GM12878 (cell line): ENCODE measurements around the gene CLDN7. TPM values are rescaled to one million over a fixed set of nuclear protein-coding genes. Genes with fewer than 3 reads are reported as not detected.

Source experiments
- ATAC-seq: fragments of 200-7000 bp; cut with Tn5 transposase; 3 replicates; pipeline ENCODE4 v1.9.1; 2020; ENCODE audit warnings: mild to moderate bottlenecking, moderate library complexity
- BruUV-seq: library from RNA; stranded (reverse); fragments of 400-500 nt; replicated peaks from 2 replicates; lab custom pipeline; 2021; lab: Mats Ljungman, UMichigan
- CTCF ChIA-PET: fragments of 300-600 bp; sonication (Branson Sonifier 250); formaldehyde crosslinking; extraction: SDS; loops from one replicate; lab custom pipeline; 2021; ENCODE audit warnings: inconsistent platforms; lab: Yijun Ruan, JAX
- POLR2A ChIA-PET: fragments of 350-600 bp; formaldehyde crosslinking; extraction: SDS; loops from one replicate; lab custom pipeline; 2021; ENCODE audit warnings: inconsistent platforms; lab: Charles Lee
- RAD21 ChIA-PET: fragments of 300-600 bp; sonication (Branson Sonifier 250); formaldehyde crosslinking; loops from one replicate; lab custom pipeline; 2023; ENCODE audit warnings: antibody characterized with exemption; ENCODE audit not compliant: unreplicated experiment; lab: Charles Lee
- SMC1A ChIA-PET: fragments of 300-600 bp; sonication (Branson Sonifier 250); formaldehyde crosslinking; loops from one replicate; lab custom pipeline; 2023; ENCODE audit not compliant: unreplicated experiment, uncharacterized antibody; lab: Charles Lee
- DNase-seq: peaks from one replicate; pipeline ENCODE4 v3.0.0-alpha.2; 2011; ENCODE audit warnings: low read depth, low spot score
- FAIRE-seq: peaks from 3 replicates; lab custom pipeline; 2011; peaks lifted over from hg19 to GRCh38; lab: Jason Lieb, UNC
- H2AFZ ChIP-seq: 2 replicates; pipeline ENCODE4 v1.6.0; 2011; ENCODE audit warnings: low read depth, low read length, control low read depth; ENCODE audit not compliant: control insufficient read depth
- H3K27ac ChIP-seq: 2 replicates; pipeline ENCODE4 v1.5.1; 2011; ENCODE audit warnings: control low read depth; ENCODE audit not compliant: control insufficient read depth, insufficient read depth
- H3K27me3 ChIP-seq, 2 experiments: replicated peaks in 1 of 2; 2 replicates each; pipeline versions ENCODE4 v1.6.0 to v1.6.1; 2011; ENCODE audit warnings: low read length in 1 of 2; ENCODE audit not compliant: control insufficient read depth in 2 of 2, insufficient read depth in 2 of 2
- H3K36me3 ChIP-seq, 2 experiments: 2 replicates each; pipeline ENCODE4 v1.5.1; 2011; ENCODE audit warnings: low read length in 1 of 2; ENCODE audit not compliant: control insufficient read depth in 2 of 2, insufficient read depth in 2 of 2
- H3K4me1 ChIP-seq: 2 replicates; pipeline ENCODE4 v1.6.1; 2011; ENCODE audit warnings: mild to moderate bottlenecking, low read length, moderate library complexity, mixed read lengths; ENCODE audit not compliant: control insufficient read depth, insufficient read depth
- H3K4me2 ChIP-seq: 2 replicates; pipeline ENCODE4 v1.6.0; 2011; ENCODE audit warnings: control low read depth; ENCODE audit not compliant: control insufficient read depth, insufficient read depth
- H3K4me3 ChIP-seq: fragments of 200-600 bp; sonication (generic); 2 replicates; pipeline ENCODE4 v1.5.1; 2016
- H3K79me2 ChIP-seq: 2 replicates; pipeline ENCODE4 v1.6.0; 2011; ENCODE audit warnings: low read length; ENCODE audit not compliant: control insufficient read depth, insufficient read depth
- H3K9ac ChIP-seq: 2 replicates; pipeline ENCODE4 v1.8.0; 2011; ENCODE audit warnings: low read length, control low read depth, mixed read lengths; ENCODE audit not compliant: control insufficient read depth, insufficient read depth
- H3K9me3 ChIP-seq: replicated peaks from 3 replicates; pipeline ENCODE4 v1.5.1; 2011; ENCODE audit warnings: mild to moderate bottlenecking, low read length; ENCODE audit not compliant: control insufficient read depth, insufficient read depth
- H4K20me1 ChIP-seq: 2 replicates; pipeline ENCODE4 v1.6.0; 2011; ENCODE audit not compliant: control insufficient read depth, insufficient read depth
- BHLHE40 ChIP-seq, 2 experiments: fragments of 450-650 bp in 1 of 2; IDR thresholded peaks; 2 replicates each; pipeline ENCODE4 v1.6.1; 2011 to 2017; ENCODE audit warnings: low read depth in 2 of 2, borderline replicate concordance in 1 of 2, improper control_type of control experiment in 1 of 2, low read length in 1 of 2, mild to moderate bottlenecking in 1 of 2
- BMI1 ChIP-seq: fragments of 450-650 bp; IDR thresholded peaks from 2 replicates; pipeline ENCODE4 v1.6.1; 2016; ENCODE audit warnings: mild to moderate bottlenecking, moderate library complexity, borderline replicate concordance
- FOS ChIP-seq: IDR thresholded peaks from 3 replicates; pipeline ENCODE4 v1.6.1; 2011; ENCODE audit warnings: borderline replicate concordance; ENCODE audit not compliant: insufficient read length; ENCODE audit errors: extremely low read depth
- HDGF ChIP-seq: fragments of 450-650 bp; IDR thresholded peaks from 2 replicates; pipeline ENCODE4 v1.6.1; 2016; ENCODE audit warnings: antibody characterized with exemption
- IKZF2 ChIP-seq, 2 experiments: fragments of 450-650 bp; IDR thresholded peaks; 2 replicates each; pipeline ENCODE4 v1.6.1; 2017; ENCODE audit warnings: mild to moderate bottlenecking in 2 of 2, moderate library complexity in 2 of 2
- SIX5 ChIP-seq: IDR thresholded peaks from 2 replicates; pipeline ENCODE4 v1.6.1; 2011; ENCODE audit warnings: mild to moderate bottlenecking, low read depth, low read length, moderate library complexity; ENCODE audit not compliant: severe bottlenecking
- SP1 ChIP-seq: IDR thresholded peaks from one replicate; pipeline ENCODE4 v1.6.1; 2011; ENCODE audit warnings: low read depth, low read length
- ZSCAN29 ChIP-seq: fragments of 450-650 bp; IDR thresholded peaks from 2 replicates; pipeline ENCODE4 v1.6.1; 2017; ENCODE audit warnings: mild to moderate bottlenecking, moderate library complexity
- WGBS: methylation state at CpG from one replicate; pipeline ENCODE4 v1.1.6; 2016; ENCODE audit warnings: low lambda C conversion rate; ENCODE audit not compliant: insufficient replicate concordance, insufficient coverage; ENCODE audit errors: missing lambda C conversion rate; 5-methylcytosine and 5-hydroxymethylcytosine counted together
- in situ Hi-C: fragments of 300-500 bp; cut with MboI; formaldehyde crosslinking; loops from 9 replicates; pipeline ENCODE4 v1.14.3; 2018; ENCODE audit warnings: mixed read lengths
- intact Hi-C: fragments of 100-400 bp; cut with micrococcal nuclease; formaldehyde crosslinking; loops from one replicate; pipeline ENCODE4 v1.14.2; 2022; ENCODE audit not compliant: unreplicated experiment
- polyA plus RNA-seq, 11 experiments: library from polyadenylated mRNA; depleted of rRNA in 4 of 11; unstranded in 6 of 11; stranded (reverse) in 5 of 11; fragments of >200 nt; fragmentation: Nextera tagmentation in 4 of 11; fragmentation: Illumina TruSeq in 1 of 11; extraction: Ambion mirVana in 4 of 11; extraction: Trizol in 1 of 11; gene quantifications; 1 replicate in 1 of 11; 2 replicates in 10 of 11; pipeline versions ENCODE4 v1.2.1 to v1.2.3, GENCODE V29; 2011 to 2016; ENCODE audit warnings: inconsistent platforms in 2 of 11, missing spikeins in 2 of 11, low read depth in 1 of 11
- total RNA-seq, 4 experiments: library from RNA; depleted of rRNA in 3 of 4; stranded (reverse); fragments of >200 nt in 3 of 4; fragmentation: Illumina TruSeq in 1 of 4; extraction: Trizol in 1 of 4; gene quantifications; 2 replicates each; pipeline versions ENCODE4 v1.2.1 to v1.2.3, GENCODE V29; 2013 to 2021
- TF ChIP-seq, protein P1 (sequence below): fragments of 450-650 bp; IDR thresholded peaks from 2 replicates; pipeline ENCODE4 v1.6.1; 2016; ENCODE audit warnings: mild to moderate bottlenecking
- TF ChIP-seq, protein P2 (sequence below): fragments of 450-650 bp; IDR thresholded peaks from 2 replicates; pipeline ENCODE4 v1.6.1; 2017; ENCODE audit warnings: mild to moderate bottlenecking

CLDN7 gene
- total and polyA plus RNA-seq, 10 of the 15 experiments (the other 5 are each of a cell fraction or from before 2014, with no cell fraction given), result 0.19 to 1.3 (median 0.36) TPM; not detected in 5

- SMC1A ChIA-PET, result interaction anchor here (0.6 to 4.8 kb wide), 7 partner anchors 9 to 173 kb away, joined by 3 to 34 read pairs (median 4); partner anchors contain the start of genes DVL2 and GABARAP
- H3K27ac ChIP-seq, result peak overlapping the region; percentile 92
- H3K9ac ChIP-seq, result peak overlapping the region; percentile 86
- H3K4me1 ChIP-seq, result peaks cover 15% of the 10 kb centered on the region
- no peaks in the 10 kb centered on the region for H4K20me1 ChIP-seq
- in situ Hi-C loops (no loop called here), intact Hi-C loops (no loop called here)
- H2AFZ ChIP-seq, result peak overlapping the region; percentile 39
- no TSS peak for BruUV-seq
- peaks cover 14% of the 10 kb centered on the region for H3K79me2 ChIP-seq
- POLR2A ChIA-PET, result interaction anchor here (0.6 to 5.9 kb wide), 7 partner anchors 14 to 334 kb away, joined by 3 to 60 read pairs (median 22); partner anchors contain the start of genes ACAP1, CTDNEP1, DVL2 and ELP5
- H3K27me3 ChIP-seq, result no peaks in the 10 kb centered on the region
- CTCF ChIA-PET, result interaction anchor here (2.1 to 5.1 kb wide), 8 partner anchors 13 to 173 kb away, joined by 4 to 70 read pairs (median 18); partner anchors contain the start of genes DVL2, GABARAP and PHF23
- peak overlapping the region; percentile 81 for H3K4me3 ChIP-seq
- H3K9me3 ChIP-seq, result no peaks in the 10 kb centered on the region
- 19% methylated on average over 12 of the region's 12 CpGs for WGBS
- H3K4me2 ChIP-seq, result peak overlapping the region; percentile 97
- FAIRE-seq (no peak), DNase-seq (no peak), ATAC-seq (no peak)
- no peak for TF ChIP-seq SIX5
- TF ChIP-seq FOS, result no peak
- TF ChIP-seq IKZF2 (IDR thresholded peaks at IDR 0.05), result peak in 1 of 2 experiments; percentile 33; a peak in 1 of 4 replicates
- no peak for TF ChIP-seq BHLHE40 (IDR thresholded peaks at IDR 0.05; ENCODE audit: borderline replicate concordance in 1 of 2, low read depth in 2 of 2, low read length in 1 of 2)
- TF ChIP-seq SP1, result peak; percentile 6
- peak; percentile 48; the same call in 1 of the 2 replicates for TF ChIP-seq HDGF
- TF ChIP-seq, protein P1, sequence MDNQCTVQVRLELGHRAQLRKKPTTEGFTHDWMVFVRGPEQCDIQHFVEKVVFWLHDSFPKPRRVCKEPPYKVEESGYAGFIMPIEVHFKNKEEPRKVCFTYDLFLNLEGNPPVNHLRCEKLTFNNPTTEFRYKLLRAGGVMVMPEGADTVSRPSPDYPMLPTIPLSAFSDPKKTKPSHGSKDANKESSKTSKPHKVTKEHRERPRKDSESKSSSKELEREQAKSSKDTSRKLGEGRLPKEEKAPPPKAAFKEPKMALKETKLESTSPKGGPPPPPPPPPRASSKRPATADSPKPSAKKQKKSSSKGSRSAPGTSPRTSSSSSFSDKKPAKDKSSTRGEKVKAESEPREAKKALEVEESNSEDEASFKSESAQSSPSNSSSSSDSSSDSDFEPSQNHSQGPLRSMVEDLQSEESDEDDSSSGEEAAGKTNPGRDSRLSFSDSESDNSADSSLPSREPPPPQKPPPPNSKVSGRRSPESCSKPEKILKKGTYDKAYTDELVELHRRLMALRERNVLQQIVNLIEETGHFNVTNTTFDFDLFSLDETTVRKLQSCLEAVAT, result 0 out of 2 replicates have a peak, but pooled peaks have one; percentile 19
- TF ChIP-seq, protein P2, sequence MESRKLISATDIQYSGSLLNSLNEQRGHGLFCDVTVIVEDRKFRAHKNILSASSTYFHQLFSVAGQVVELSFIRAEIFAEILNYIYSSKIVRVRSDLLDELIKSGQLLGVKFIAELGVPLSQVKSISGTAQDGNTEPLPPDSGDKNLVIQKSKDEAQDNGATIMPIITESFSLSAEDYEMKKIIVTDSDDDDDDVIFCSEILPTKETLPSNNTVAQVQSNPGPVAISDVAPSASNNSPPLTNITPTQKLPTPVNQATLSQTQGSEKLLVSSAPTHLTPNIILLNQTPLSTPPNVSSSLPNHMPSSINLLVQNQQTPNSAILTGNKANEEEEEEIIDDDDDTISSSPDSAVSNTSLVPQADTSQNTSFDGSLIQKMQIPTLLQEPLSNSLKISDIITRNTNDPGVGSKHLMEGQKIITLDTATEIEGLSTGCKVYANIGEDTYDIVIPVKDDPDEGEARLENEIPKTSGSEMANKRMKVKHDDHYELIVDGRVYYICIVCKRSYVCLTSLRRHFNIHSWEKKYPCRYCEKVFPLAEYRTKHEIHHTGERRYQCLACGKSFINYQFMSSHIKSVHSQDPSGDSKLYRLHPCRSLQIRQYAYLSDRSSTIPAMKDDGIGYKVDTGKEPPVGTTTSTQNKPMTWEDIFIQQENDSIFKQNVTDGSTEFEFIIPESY, result no peak
- TF ChIP-seq BMI1, result no peak
- TF ChIP-seq ZSCAN29, result no peak
- RAD21 ChIA-PET, result interaction anchor here (0.9 to 3.2 kb wide), 10 partner anchors 10 to 173 kb away, joined by 3 to 51 read pairs (median 4); partner anchors contain the start of genes CTDNEP1, ELP5, GABARAP and NEURL4
- peaks cover 8 to 11% of the 10 kb centered on the region in 2 experiments for H3K36me3 ChIP-seq
Measured at GRCh38 chr17:7219229-7219811, 43.0 kb downstream of the CLDN7 start.
